H1 (cell line): ENCODE data around the gene SUSD6. TPM values are rescaled to one million over a fixed set of nuclear protein-coding genes. Genes with fewer than 3 reads are reported as not detected.

Source experiments
- CTCF ChIA-PET: fragments of 300-600 bp; sonication (Branson Sonifier 250); formaldehyde crosslinking; loops from one replicate; lab custom pipeline; 2021; ENCODE audit not compliant: partially characterized antibody; lab: Charles Lee
- POLR2A ChIA-PET: fragments of 300-600 bp; sonication (Branson Sonifier 250); formaldehyde crosslinking; loops from one replicate; lab custom pipeline; 2021; ENCODE audit warnings: inconsistent platforms; ENCODE audit not compliant: partially characterized antibody; lab: Charles Lee
- DNase-seq, 2 experiments: peaks; one replicate each; pipeline versions ENCODE4 v3.0.0 to v3.0.0-alpha.2; 2010 to 2022; ENCODE audit warnings: low spot score in 2 of 2, low read depth in 1 of 2, mixed read lengths in 1 of 2
- FAIRE-seq: peaks from 2 replicates; lab custom pipeline; 2011; peaks lifted over from hg19 to GRCh38; lab: Jason Lieb, UNC
- H2AFZ ChIP-seq: 2 replicates; pipeline ENCODE4 v1.8.1; 2012; ENCODE audit warnings: low read length, inconsistent platforms
- H2AK5ac ChIP-seq: 2 replicates; pipeline ENCODE4 v1.6.1; 2013; ENCODE audit warnings: low read depth, low read length
- H2BK120ac ChIP-seq: replicated peaks from 2 replicates; pipeline ENCODE3; 2013; ENCODE audit warnings: low read depth, low read length, inconsistent platforms
- H2BK12ac ChIP-seq: 2 replicates; pipeline ENCODE4 v1.6.1; 2013; ENCODE audit warnings: low read depth, low read length
- H2BK15ac ChIP-seq: 2 replicates; pipeline ENCODE4 v1.6.1; 2013; ENCODE audit warnings: low read length
- H2BK20ac ChIP-seq: 2 replicates; pipeline ENCODE4 v1.6.1; 2013; ENCODE audit warnings: low read length
- H2BK5ac ChIP-seq: 2 replicates; pipeline ENCODE4 v1.6.1; 2013; ENCODE audit warnings: low read depth, low read length
- H3K14ac ChIP-seq: 2 replicates; pipeline ENCODE4 v1.6.1; 2013; ENCODE audit warnings: inconsistent platforms; ENCODE audit not compliant: insufficient read length
- H3K18ac ChIP-seq: 2 replicates; pipeline ENCODE4 v1.6.1; 2013; ENCODE audit warnings: low read length; ENCODE audit errors: extremely low read depth
- H3K23ac ChIP-seq: 2 replicates; pipeline ENCODE4 v1.6.1; 2013; ENCODE audit warnings: inconsistent platforms; ENCODE audit not compliant: insufficient read length
- H3K23me2 ChIP-seq: 2 replicates; pipeline ENCODE4 v1.6.1; 2013; ENCODE audit warnings: low read depth, low read length
- H3K27ac ChIP-seq: 2 replicates; pipeline ENCODE4 v1.6.1; 2011; ENCODE audit warnings: low read depth, low read length, inconsistent platforms
- H3K27me3 ChIP-seq, 4 experiments: replicated peaks in 1 of 4; 1 replicate in 1 of 4; 2 replicates in 3 of 4; pipeline versions ENCODE4 v1.6.1 to v1.8.1; 2011 to 2013; ENCODE audit warnings: low read length in 3 of 4, mild to moderate bottlenecking in 3 of 4, inconsistent platforms in 2 of 4, mixed read lengths in 2 of 4, moderate library complexity in 1 of 4; ENCODE audit not compliant: control insufficient read depth in 3 of 4, insufficient read depth in 3 of 4; ENCODE audit errors: extremely low read depth in 1 of 4
- H3K36me3 ChIP-seq, 4 experiments: 2 replicates each; pipeline versions ENCODE4 v1.6.1 to v1.8.1; 2011 to 2013; ENCODE audit warnings: mild to moderate bottlenecking in 4 of 4, low read length in 3 of 4, moderate library complexity in 2 of 4, control low read depth in 1 of 4, inconsistent platforms in 1 of 4; ENCODE audit not compliant: insufficient read depth in 4 of 4, control insufficient read depth in 2 of 4
- H3K4ac ChIP-seq: replicated peaks from 2 replicates; pipeline ENCODE3; 2013; ENCODE audit warnings: low read length, low read depth, mixed read lengths, inconsistent platforms; ENCODE audit not compliant: insufficient read length
- H3K4me1 ChIP-seq, 4 experiments: replicated peaks in 1 of 4; 1 replicate in 1 of 4; 2 replicates in 3 of 4; pipeline versions ENCODE4 v1.6.1 to v1.8.1; 2011 to 2013; ENCODE audit warnings: low read length in 3 of 4, inconsistent platforms in 2 of 4, mixed read lengths in 1 of 4; ENCODE audit not compliant: insufficient read depth in 4 of 4, control insufficient read depth in 3 of 4
- H3K4me2 ChIP-seq, 2 experiments: 2 replicates each; pipeline versions ENCODE4 v1.6.1 to v1.8.1; 2011 to 2013; ENCODE audit warnings: low read depth in 2 of 2, low read length in 2 of 2, control low read depth in 1 of 2, inconsistent platforms in 1 of 2, mild to moderate bottlenecking in 1 of 2; ENCODE audit not compliant: insufficient read depth in 1 of 2
- H3K4me3 ChIP-seq, 4 experiments: fragments of 200-600, 300-600 bp in 1 of 4; sonication (generic), shearing (Covaris generic), sonication (Bioruptor Twin) in 1 of 4; 2 replicates each; pipeline versions ENCODE4 v1.5.1 to v1.8.1; 2011 to 2016; ENCODE audit warnings: low read length in 4 of 4, low read depth in 3 of 4, control low read depth in 2 of 4, inconsistent platforms in 2 of 4, mild to moderate bottlenecking in 2 of 4, mixed read lengths in 1 of 4, moderate library complexity in 1 of 4; ENCODE audit not compliant: insufficient read depth in 2 of 4; ENCODE audit errors: extremely low read depth in 1 of 4
- H3K56ac ChIP-seq: replicated peaks from 2 replicates; pipeline ENCODE3; 2013; ENCODE audit warnings: low read depth, mild to moderate bottlenecking, mixed read lengths, low read length, inconsistent platforms; ENCODE audit not compliant: insufficient read length
- H3K79me1 ChIP-seq: 2 replicates; pipeline ENCODE4 v1.6.1; 2013; ENCODE audit warnings: low read depth, low read length, control low read depth
- H3K79me2 ChIP-seq, 2 experiments: 2 replicates each; pipeline versions ENCODE4 v1.6.1 to v1.8.1; 2012 to 2013; ENCODE audit warnings: low read length in 2 of 2, mild to moderate bottlenecking in 2 of 2, inconsistent platforms in 1 of 2; ENCODE audit not compliant: insufficient read depth in 2 of 2, control insufficient read depth in 1 of 2
- H3K9ac ChIP-seq, 4 experiments: replicated peaks in 1 of 4; 1 replicate in 1 of 4; 2 replicates in 3 of 4; pipeline versions ENCODE4 v1.6.1 to v1.8.1; 2011 to 2013; ENCODE audit warnings: low read depth in 3 of 4, low read length in 3 of 4, control low read depth in 2 of 4, mild to moderate bottlenecking in 2 of 4, moderate library complexity in 2 of 4, inconsistent platforms in 1 of 4; ENCODE audit errors: extremely low read depth in 1 of 4
- H3K9me3 ChIP-seq, 2 experiments: 2 replicates each; pipeline versions ENCODE4 v1.6.1 to v1.8.1; 2012 to 2013; ENCODE audit warnings: mild to moderate bottlenecking in 2 of 2, moderate library complexity in 2 of 2, control low read depth in 1 of 2, inconsistent platforms in 1 of 2, low read depth in 1 of 2, low read length in 1 of 2, mixed read lengths in 1 of 2; ENCODE audit not compliant: insufficient read depth in 2 of 2
- H4K20me1 ChIP-seq, 2 experiments: replicated peaks in 1 of 2; 2 replicates each; pipeline versions ENCODE3 to v1.8.1; 2011 to 2013; ENCODE audit warnings: inconsistent platforms in 2 of 2, low read length in 2 of 2, mild to moderate bottlenecking in 1 of 2; ENCODE audit not compliant: insufficient read depth in 2 of 2, control insufficient read depth in 1 of 2
- H4K5ac ChIP-seq: 2 replicates; pipeline ENCODE4 v1.6.1; 2013; ENCODE audit warnings: low read length, low read depth, mixed read lengths, inconsistent platforms; ENCODE audit not compliant: insufficient read length
- H4K8ac ChIP-seq: 2 replicates; pipeline ENCODE4 v1.8.0; 2013; ENCODE audit warnings: mild to moderate bottlenecking, moderate library complexity, low read length, inconsistent platforms; ENCODE audit not compliant: insufficient read depth; ENCODE audit errors: extremely low read depth
- H4K91ac ChIP-seq: replicated peaks from 2 replicates; pipeline ENCODE3; 2013; ENCODE audit warnings: low read length, mixed read lengths, inconsistent platforms; ENCODE audit not compliant: insufficient read length
- ASH2L ChIP-seq: fragments of 200-600, 300-600 bp; sonication (generic); IDR thresholded peaks from one replicate; pipeline ENCODE4 v1.7.1; 2017; ENCODE audit warnings: low read length
- ATF2 ChIP-seq: IDR thresholded peaks from 2 replicates; pipeline ENCODE4 v1.6.1; 2012; ENCODE audit warnings: low read length, inconsistent platforms
- BCL11A ChIP-seq, 2 experiments: IDR thresholded peaks; one replicate each; pipeline ENCODE4 v1.6.1; 2011; ENCODE audit warnings: low read depth in 2 of 2, low read length in 2 of 2, mild to moderate bottlenecking in 2 of 2
- CTCF ChIP-seq, 3 experiments: IDR thresholded peaks; 1 replicate in 2 of 3; 2 replicates in 1 of 3; pipeline versions ENCODE4 v1.5.1 to v1.6.1; 2011; ENCODE audit warnings: low read length in 3 of 3, mild to moderate bottlenecking in 3 of 3, inconsistent platforms in 2 of 3, low read depth in 1 of 3, moderate library complexity in 1 of 3; ENCODE audit not compliant: insufficient read depth in 1 of 3; ENCODE audit errors: control extremely low read depth in 1 of 3
- KDM1A ChIP-seq: fragments of 200-600, 300-600 bp; sonication (generic); IDR thresholded peaks from 2 replicates; pipeline ENCODE4 v1.7.1; 2016; ENCODE audit warnings: mild to moderate bottlenecking, low read length, borderline replicate concordance
- POU5F1 ChIP-seq: IDR thresholded peaks from 2 replicates; pipeline ENCODE4 v1.6.1; 2011; ENCODE audit warnings: low read depth, mild to moderate bottlenecking, low read length, moderate library complexity
- RAD21 ChIP-seq, 2 experiments: IDR thresholded peaks in 1 of 2; conservative IDR thresholded peaks in 1 of 2; 2 replicates each; pipeline ENCODE4 v1.6.1; 2011; ENCODE audit warnings: low read depth in 2 of 2, low read length in 2 of 2, improper control_type of control experiment in 1 of 2, inconsistent platforms in 1 of 2, mild to moderate bottlenecking in 1 of 2, moderate library complexity in 1 of 2
- SIX5 ChIP-seq: IDR thresholded peaks from 2 replicates; pipeline ENCODE4 v1.6.1; 2011; ENCODE audit warnings: mild to moderate bottlenecking, low read depth, low read length
- SP1 ChIP-seq: IDR thresholded peaks from 2 replicates; pipeline ENCODE4 v1.6.1; 2011; ENCODE audit warnings: low read depth, low read length
- TBP ChIP-seq: IDR thresholded peaks from 2 replicates; pipeline ENCODE4 v1.6.1; 2011; ENCODE audit warnings: low read depth, low read length, improper control_type of control experiment
- WGBS, 2 experiments: shearing (Covaris generic) in 1 of 2; methylation state at CpG; one replicate each; pipeline versions ENCODE4 v1.1.6 to v1.1.7; 2013 to 2015; ENCODE audit warnings: low lambda C conversion rate in 2 of 2, mixed read lengths in 2 of 2, inconsistent platforms in 1 of 2, low coverage in 1 of 2, missing lambda C conversion rate in 1 of 2; ENCODE audit not compliant: insufficient replicate concordance in 2 of 2, insufficient coverage in 1 of 2, insufficient read length in 1 of 2; ENCODE audit errors: extremely low coverage in 1 of 2, missing lambda C conversion rate in 1 of 2; 5-methylcytosine and 5-hydroxymethylcytosine counted together
- polyA plus RNA-seq, 7 experiments: library from polyadenylated mRNA; depleted of rRNA in 3 of 7; stranded (reverse) in 5 of 7; unstranded in 2 of 7; fragments of >200 nt in 5 of 7; fragments of 200-250 nt in 2 of 7; gene quantifications; 1 replicate in 5 of 7; 2 replicates in 1 of 7; 4 replicates in 1 of 7; pipeline versions ENCODE4 v1.2.1 to v1.2.3, GENCODE V29; 2011 to 2013; ENCODE audit warnings: missing spikeins in 2 of 7, mixed read lengths in 2 of 7
- total RNA-seq: library from RNA; stranded (reverse); fragmentation: NEBNext Ultra II Directional; extraction: Animal tissue kit (Norgen Biotek cat#: 25700); gene quantifications from 2 replicates; pipeline ENCODE4 v1.2.1, GENCODE V29; 2021

Gene SUSD6
- total and polyA plus RNA-seq, 2 of the 8 experiments (the other 6 are each of a cell fraction or from before 2014, with no cell fraction given), result 3.0 to 3.8 TPM

- H3K79me1 ChIP-seq, result no peaks in the 10 kb centered on the region
- H2BK5ac ChIP-seq, result no peak overlapping the region
- H2AK5ac ChIP-seq, result no peak overlapping the region
- FAIRE-seq (no peak), DNase-seq (no peak)
- no peaks in the 10 kb centered on the region for H3K23me2 ChIP-seq
- H3K23ac ChIP-seq, result no peak overlapping the region
- no peak overlapping the region for H4K8ac ChIP-seq
- H3K9me3 ChIP-seq, result no peaks in the 10 kb centered on the region; a peak in 1 of 4 replicates
- no peaks in the 10 kb centered on the region for H3K36me3 ChIP-seq
- POLR2A ChIA-PET, result interaction anchor here (5.0 kb wide), 1 partner anchor 17 kb away, joined by 29 read pairs; the partner anchor contains the start of gene SRSF5
- no peak overlapping the region for H3K4me2 ChIP-seq
- no peaks in the 10 kb centered on the region for H3K27me3 ChIP-seq
- no peak overlapping the region for H3K27ac ChIP-seq
- no peak overlapping the region for H2BK15ac ChIP-seq
- no peak overlapping the region for H3K56ac ChIP-seq
- CTCF ChIA-PET, result interaction anchor here (0.6 to 1.8 kb wide), 3 partner anchors 19 to 175 kb away, joined by 3 to 5 read pairs (median 3); partner anchors contain the start of gene CCDC177
- H2BK20ac ChIP-seq, result no peak overlapping the region
- H3K4me1 ChIP-seq, result 0 out of 7 replicates have a peak, but pooled peaks cover 0 to 2% (median 0%) of the 10 kb centered on the region in 4 experiments
- no peak overlapping the region for H3K4me3 ChIP-seq
- no peak overlapping the region for H4K91ac ChIP-seq
- no peak overlapping the region for H2BK120ac ChIP-seq
- H4K5ac ChIP-seq, result no peak overlapping the region
- no peak overlapping the region for H3K4ac ChIP-seq
- WGBS, 2 experiments, result 80% methylated on average over 1 of the region's 1 CpG; no CpG with 5 or more reads in 1 of the 2 experiments
- H2BK12ac ChIP-seq, result no peak overlapping the region
- H3K18ac ChIP-seq, result no peak overlapping the region
- no peak overlapping the region for H2AFZ ChIP-seq
- H4K20me1 ChIP-seq, result no peaks in the 10 kb centered on the region
- no peaks in the 10 kb centered on the region for H3K79me2 ChIP-seq
- no peak overlapping the region for H3K9ac ChIP-seq
- H3K14ac ChIP-seq, result no peak overlapping the region
- TF ChIP-seq POU5F1 (no peak), CTCF (IDR thresholded peaks at IDR 0.05; ENCODE audit: control extremely low read depth in 1 of 3, insufficient read depth in 1 of 3, low read depth in 1 of 3, low read length in 3 of 3) (no peak), SIX5 (no peak), SP1 (no peak), BCL11A (IDR thresholded peaks at IDR 0.05; ENCODE audit: low read depth in 2 of 2, low read length in 2 of 2) (no peak), ATF2 (no peak), KDM1A (no peak), ASH2L (no peak), TBP (no peak), RAD21 (IDR thresholded peaks at IDR 0.05 in 1 of 2, conservative IDR thresholded peaks at IDR 0.05 in 1 of 2; ENCODE audit: low read depth in 2 of 2, low read length in 2 of 2) (no peak)
Observed at GRCh38 chr14:69749956-69750355, 138.6 kb downstream of the SUSD6 start.
